GM19372 (cell line): ENCODE data around the gene VAC14.

Experiments used
- ATAC-seq: cut with Tn5 transposase; IDR thresholded peaks from one replicate; pipeline ENCODE4 v1.9.1; 2021; ENCODE audit warnings: mild to moderate bottlenecking, low read depth, moderate library complexity; ENCODE audit not compliant: unreplicated experiment

VAC14 gene

DNA sequence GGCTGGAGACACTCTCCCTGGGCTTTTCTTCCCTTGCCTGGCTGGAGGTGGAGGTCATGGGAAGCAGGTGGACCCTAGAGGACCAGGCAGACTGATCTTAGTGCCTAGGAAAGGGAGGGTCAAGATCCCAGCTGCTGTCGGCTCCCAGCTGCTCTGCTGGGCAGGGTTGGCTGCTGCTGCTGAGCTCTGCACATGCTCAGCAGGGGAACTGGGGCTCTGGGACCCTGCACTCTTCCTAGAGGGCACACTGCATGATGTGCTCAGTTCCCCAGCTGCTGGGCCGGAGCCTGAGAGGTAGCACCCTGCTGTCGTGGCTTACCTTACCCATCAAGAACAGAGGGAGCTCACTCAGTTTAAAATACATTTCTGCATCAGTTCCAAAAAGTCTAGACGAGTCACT, 34.3 kb downstream of the VAC14 start:
- ATAC-seq = no peak

DNA sequence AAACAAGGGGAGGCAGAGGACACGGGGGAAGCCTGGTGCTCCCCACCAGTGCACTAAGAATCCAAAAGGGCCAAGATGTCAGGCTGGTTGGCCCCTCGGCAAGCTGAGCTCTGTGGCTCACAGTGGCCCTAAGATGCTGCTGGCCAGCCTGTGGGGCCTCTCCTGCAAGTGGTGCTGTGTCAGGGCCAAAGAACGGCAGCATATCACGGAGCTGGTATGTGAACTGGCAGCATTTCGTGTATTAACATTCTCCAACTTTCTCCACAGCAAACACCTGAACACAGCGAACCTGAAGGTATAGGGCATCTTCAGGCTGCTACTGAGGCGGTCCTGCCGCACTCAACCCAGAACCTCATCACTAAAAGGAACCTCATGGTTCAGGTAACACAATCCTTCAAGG, 34.8 kb downstream of the VAC14 start:
- no peak for ATAC-seq

DNA sequence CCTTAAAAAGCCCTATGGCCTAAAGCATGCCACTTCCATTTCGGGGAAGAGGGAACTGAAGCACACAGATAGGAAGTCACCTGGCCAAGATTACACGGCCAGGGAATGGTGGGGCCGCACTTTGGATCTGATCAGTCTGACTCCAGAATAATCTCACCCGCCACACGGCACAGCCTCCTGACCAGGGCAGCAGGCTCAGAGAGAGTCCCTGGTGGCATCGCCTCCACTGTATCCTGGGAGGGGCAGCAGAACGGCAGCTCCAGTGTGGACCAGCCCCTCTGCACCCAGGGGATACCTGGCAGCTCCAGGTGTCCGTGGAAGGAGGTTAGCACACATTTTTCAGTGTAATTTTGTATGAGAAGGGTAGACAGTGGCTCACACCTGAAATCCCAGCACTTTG, 35.5 kb downstream of the VAC14 start:
- no peak for ATAC-seq

GRCh38 chr16:70764632-70765031, 36.3 kb downstream of the VAC14 start:
- ATAC-seq = no peak

- no peak for ATAC-seq
These were observed 40.7 kb downstream of the VAC14 start for GRCh38 chr16:70760221-70760620.

GRCh38 chr16:70759666-70760065, 41.3 kb downstream of the VAC14 start:
- ATAC-seq = no peak

DNA sequence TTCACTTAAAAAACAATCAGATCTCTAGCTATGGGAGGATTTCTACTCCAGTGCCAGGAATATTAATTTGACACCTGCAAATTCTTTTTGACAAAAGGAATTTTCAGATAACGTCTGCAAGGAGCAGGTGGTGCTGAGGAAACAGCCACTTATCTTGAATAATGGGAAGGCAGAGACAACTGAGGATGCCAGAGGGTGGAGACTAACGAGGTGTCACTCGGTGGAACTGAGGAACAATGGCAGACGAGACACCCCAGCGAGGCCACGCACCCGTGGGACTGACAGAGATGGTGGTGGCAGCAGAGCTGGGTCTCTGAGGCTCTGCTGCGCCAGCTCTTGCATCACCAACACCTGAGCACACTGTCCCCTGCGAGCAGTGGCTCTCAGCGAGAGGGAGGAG, 42.2 kb downstream of the VAC14 start:
- no peak for ATAC-seq

DNA sequence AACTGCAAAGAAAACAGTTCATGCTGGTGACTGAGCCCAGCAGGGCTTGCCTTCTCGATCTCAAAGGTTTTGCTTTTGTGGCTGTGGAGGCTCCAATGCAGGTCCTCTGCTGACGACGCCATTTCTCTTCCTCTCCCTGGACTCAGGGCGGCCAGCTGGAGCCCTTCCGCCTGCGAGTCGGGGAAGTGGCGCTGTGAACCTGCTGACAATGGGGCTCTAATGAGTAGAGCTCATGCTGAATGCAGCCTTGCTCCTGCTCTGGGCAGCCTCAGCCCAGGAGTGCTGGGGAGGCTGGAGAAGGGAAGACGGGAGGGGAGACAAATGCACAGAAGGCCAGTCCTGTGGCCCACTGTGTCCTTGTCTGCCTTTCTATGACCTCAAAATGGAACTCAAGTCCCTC, 43.8 kb downstream of the VAC14 start:
- ATAC-seq = no peak

- no peak for ATAC-seq
These were observed 44.9 kb downstream of the VAC14 start for GRCh38 chr16:70756071-70756470.

GRCh38 chr16:70754851-70755600, 45.9 kb downstream of the VAC14 start:
- ATAC-seq = no peak

DNA sequence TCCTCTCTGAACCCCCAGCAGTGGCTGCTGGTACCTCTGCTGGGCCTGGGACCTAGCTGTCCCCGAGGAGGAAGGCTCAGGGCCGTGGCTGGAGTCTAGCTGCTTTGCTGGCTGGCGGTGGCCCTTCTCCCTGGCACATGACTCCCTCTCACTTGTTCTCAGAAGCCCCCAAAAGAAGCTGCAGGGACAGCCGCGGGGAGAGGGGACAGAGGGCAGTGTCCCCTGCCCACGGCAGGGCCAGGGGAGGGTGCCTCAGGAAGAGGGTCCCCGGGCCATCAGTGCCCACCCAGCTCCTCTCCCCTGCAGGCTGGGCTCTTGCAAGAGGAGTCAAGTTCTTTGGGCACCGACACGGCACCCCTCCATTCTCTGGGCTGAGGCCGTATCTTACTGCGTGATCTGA, 46.6 kb downstream of the VAC14 start:
- no peak for ATAC-seq

DNA sequence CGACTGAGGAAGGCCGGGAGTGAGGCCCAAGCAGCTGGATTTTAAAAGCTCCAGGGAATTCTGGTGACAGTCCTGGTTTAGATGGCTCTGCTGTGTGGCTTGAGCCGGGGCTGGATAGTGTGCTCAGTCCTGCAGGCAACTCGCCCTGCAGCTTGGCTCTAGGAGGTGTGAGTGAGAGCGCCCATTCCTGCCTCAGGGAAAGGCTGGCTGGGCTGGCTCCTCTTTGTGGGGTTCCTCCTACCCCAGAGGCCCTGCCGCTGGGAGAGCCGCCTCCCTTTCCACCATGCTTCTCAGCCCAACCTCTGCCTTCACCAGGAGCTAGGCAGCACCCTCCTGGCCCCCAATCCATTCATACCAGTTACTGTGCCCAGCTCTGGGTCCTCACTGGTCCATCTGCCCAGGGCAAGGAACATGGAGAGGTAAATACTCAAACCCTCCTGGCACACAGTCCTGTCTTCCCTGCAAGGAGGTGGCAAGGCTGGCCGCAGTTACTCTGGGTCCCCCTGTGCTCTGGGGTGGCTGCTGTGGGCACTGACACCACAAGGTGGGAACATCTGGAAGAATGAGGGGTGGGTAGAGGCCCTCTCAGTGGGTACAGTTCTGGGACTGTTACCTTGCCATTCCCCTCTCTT, 47.1 kb downstream of the VAC14 start:
- no peak for ATAC-seq

GRCh38 chr16:70753228-70753627, 47.7 kb downstream of the VAC14 start:
- no peak for ATAC-seq

DNA sequence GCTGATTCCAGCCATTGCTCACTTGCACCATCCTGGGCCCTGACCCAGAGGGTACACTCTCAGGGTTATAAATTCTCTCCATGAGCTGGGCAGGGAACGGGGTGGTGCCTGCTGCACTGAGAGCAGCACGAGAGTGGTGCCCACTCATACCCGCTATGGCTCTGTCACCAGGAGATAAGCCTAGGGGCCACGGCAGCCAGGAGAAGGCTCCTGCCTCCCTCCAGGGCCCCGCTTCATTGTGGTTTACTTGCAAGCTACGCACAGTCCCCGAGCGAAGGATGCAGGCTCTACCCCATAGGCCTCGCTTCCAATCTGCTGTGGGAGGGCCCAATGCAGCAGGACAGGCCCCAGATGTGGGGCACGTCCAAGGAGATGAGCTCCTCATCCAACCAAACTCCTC, 48.5 kb downstream of the VAC14 start:
- no peak for ATAC-seq

DNA sequence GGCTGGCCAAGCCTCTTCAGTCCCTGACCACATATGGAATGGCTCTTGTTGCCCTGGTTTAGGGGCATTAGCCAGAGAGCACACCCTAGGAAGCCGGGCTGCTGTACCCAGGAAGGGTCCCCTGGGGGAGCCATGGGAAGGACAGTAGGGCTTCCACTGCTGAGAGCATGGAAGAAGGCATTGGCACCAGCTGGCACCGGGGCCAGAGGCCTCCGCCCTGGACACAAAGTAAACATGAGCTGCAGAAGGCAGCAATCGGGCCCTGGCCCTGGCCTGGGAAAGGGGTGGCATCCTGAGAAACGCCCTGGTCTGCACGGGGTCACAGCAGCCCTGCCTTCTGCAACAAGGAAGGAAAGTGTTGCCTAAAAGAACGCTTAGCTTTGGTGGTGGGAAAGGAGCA, 49.4 kb downstream of the VAC14 start:
- ATAC-seq = no peak

- no peak for ATAC-seq
These were observed 50.0 kb downstream of the VAC14 start for GRCh38 chr16:70750893-70751467.

GRCh38 chr16:70749681-70750601, 51.0 kb downstream of the VAC14 start:
- ATAC-seq = no peak

DNA sequence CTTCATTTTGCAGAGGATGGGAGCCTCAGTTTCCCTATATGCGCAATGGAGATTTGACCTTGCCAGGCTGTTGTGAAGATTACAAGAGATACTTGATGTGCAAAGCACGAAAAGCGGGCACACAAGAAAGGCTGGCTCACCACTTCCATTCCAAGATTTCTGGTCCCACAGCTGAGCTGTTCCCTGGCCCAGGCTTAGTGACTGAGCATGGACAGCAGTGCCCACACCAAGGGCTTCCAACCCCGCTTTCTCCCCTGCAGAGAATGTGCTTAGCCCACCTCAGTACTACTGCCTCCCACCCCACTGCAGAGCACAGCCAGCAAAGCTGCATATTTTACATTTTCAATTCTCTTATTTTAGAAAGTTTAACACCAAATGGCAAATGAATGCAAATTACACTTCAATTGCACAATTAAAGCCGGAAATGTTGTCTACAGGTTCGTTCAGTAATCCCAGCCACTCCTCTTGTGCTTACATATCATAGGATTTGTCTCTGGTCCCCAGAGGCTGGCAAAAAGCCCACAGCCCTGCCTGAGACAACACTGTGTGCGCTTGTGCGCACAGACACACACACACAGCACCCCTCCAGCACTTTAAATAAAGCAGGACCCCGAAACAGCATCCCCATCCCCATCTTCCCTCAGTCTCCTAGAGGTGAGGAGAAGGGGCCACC, 51.8 kb downstream of the VAC14 start:
- no peak for ATAC-seq

- no peak for ATAC-seq
These were observed 53.0 kb downstream of the VAC14 start for GRCh38 chr16:70747703-70748631.
